Stimulated activated CD8-positive, alpha-beta memory T cell treated with anti-CD3 and anti-CD28 coated beads, Interleukin-2, amount 100 ng/mL, for 1 hour (primary cell): ENCODE measurements around the gene EXD2.
"Not testable (repeated sequence)": the region's sequence is repeated elsewhere in the genome, so short reads cannot be mapped to it uniquely, and the experiment has no call there.

Experiments used
- DNase-seq, 2 donors: peaks; one replicate each; pipeline ENCODE4 v3.0.0-alpha.2; 2020; ENCODE audit warnings: low read depth in 2 of 2

EXD2 gene

DNA sequence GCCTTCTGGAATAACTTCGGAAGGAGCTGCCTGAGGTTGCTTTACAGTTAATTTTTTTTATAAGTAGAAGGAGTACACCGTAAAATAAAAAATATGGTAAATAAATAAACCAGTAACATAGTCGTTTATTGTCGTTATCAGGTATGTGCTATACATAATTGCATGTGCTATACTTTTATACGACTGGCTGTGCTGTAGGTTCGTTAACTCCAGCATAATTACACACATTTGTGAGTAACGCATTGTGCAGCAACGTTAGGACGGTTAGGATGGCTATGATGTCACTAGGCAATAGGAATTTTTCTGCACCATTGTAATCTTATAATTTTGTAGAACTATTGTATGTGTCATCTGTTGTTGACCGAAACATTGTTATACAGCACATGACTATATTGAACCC lies 8.5 kb downstream of the EXD2 start:
- DNase-seq = no peak

DNA sequence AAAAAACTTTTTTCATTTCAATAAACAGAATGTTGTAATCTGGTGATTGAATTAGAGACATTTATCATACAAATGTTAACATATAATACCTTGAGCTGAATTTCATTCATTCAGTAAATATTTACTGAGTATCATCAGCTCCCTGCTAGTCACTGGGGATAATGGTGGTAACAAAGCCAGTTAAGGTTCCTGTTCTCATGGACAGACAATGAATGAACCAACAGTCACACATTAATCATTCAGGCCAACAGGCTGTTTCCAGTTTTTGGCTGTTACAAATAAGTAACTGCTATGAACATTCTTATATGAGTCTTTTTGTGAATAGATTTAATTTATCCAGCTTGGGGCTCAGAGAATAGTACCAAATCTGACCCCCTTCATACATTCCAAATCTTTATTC lies 13.5 kb downstream of the EXD2 start:
- no peak for DNase-seq

GRCh38 chr14:69207435-69208041 lies 16.2 kb downstream of the EXD2 start:
- DNase-seq = no peak

- no peak for DNase-seq
Measured at GRCh38 chr14:69208666-69209065, 17.4 kb downstream of the EXD2 start.

DNA sequence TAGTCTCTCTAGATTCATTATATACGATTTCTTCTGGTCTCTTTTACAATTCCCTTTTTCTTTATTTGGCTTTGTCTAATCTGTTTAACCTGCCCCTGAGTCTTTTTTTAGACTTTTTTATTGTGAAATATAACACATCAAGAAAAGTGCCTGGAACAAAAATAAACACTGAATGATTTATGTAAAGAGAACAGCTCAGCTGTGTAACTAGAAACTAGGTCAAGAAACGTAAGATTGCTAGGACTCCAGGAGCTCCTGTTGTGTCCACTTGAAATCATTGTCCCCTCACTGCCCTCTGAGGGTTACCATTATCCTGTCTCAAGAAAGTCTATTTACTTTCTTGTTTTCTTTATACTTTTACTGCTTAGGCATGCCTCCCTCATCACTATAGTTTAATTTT lies 23.1 kb downstream of the EXD2 start:
- no peak for DNase-seq

DNA sequence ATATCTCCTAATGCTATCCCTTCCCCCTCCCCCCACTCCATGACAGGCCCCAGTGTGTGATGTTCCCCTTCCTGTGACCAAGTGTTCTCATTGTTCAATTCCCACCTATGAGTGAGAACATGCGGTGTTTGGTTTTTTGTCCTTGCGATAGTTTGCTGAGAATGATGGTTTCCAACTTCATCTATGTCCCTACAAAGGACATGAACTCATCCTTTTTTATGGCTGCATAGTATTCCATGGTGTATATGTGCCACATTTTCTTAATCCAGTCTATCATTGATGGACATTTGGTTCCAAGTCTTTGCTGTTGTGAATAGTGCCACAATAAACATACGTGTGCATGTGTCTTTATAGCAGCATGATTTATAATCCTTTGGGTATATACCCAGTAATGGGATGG lies 26.4 kb downstream of the EXD2 start:
- DNase-seq = not testable (repeated sequence)

DNA sequence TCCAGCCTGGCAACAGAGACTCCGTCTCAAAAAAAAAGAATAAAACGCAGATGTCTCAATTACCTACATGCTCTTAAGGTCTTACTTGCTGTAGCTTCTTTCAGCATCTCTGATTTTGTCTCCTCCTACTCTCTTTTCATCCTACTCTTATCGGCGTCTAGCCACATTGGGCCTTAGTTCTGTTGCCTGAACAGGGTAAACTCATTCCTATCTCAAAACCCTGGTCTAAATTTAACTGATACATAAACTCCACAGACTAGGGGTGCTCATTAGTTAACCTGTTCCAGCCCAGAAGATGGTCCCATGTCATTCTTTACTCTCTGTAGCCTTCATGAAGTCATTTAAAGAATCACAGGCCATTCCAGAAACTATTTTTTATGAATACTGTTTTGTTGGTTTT lies 33.6 kb downstream of the EXD2 start:
- DNase-seq = no peak

GRCh38 chr14:69226178-69226577 lies 34.9 kb downstream of the EXD2 start:
- DNase-seq = no peak

DNA sequence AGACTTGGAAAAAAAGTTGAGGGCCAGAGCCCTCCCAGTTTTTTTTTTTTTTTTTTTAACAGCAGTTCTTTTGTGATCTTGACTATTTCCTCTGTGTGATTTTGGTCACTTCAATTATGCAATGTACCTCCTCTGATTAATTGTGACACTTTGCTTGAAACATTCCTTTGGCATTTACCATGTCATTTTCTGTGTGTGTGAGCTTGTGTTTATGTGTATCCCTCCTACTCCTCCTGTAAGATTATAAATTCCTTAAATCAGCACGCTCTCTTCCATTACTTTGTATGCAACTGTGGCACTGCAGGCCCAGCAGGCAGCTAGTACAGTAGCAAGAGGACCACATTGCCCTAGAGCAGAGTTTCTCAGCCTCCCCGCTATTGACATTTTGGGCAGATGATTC lies 35.4 kb downstream of the EXD2 start:
- DNase-seq = no peak

DNA sequence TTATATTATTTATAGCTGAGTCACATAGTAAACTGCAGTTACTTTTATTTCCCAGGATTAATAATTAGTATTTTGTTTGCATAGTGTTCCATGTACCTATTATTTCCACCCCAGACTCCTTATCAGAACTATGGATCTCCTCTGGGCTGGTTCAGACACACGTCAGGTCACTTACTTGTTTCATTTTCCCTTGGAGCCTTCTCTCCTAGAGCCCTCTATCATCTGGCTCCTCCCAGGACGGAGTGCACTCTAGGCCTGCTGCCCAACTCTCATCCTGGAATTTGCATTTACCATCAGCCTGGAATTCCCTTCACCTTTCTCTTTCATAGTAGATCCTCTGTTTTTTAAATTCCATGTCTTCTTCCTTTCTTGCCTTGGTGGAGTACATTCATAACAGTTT lies 40.2 kb downstream of the EXD2 start:
- no peak for DNase-seq

GRCh38 chr14:69232388-69232787 lies 41.1 kb downstream of the EXD2 start:
- DNase-seq = no peak

- DNase-seq = no peak
Measured at GRCh38 chr14:69234106-69234505, 42.8 kb downstream of the EXD2 start.

DNA sequence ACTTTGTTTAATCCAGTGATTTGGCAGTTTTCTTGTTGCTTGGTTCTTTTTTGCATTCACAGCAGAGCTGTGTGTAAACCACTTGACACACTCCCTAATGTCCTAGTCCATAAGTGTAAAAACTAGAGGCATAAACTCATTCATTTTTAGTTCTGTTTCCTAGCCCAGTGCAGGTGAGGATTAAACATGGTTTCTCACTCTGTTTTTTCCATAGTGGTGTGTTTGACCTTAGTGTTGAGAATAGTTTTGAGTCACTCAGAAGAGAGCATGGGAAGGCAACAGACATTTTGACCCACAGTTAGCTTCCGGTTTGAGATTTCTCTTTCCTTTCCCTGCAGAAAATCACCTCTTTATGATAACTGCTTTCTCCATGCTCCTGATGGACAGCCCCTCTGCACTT lies 44.4 kb downstream of the EXD2 start:
- DNase-seq = no peak

GRCh38 chr14:69237142-69237541 lies 45.8 kb downstream of the EXD2 start:
- no peak for DNase-seq

GRCh38 chr14:69237584-69237983 lies 46.3 kb downstream of the EXD2 start:
- no peak for DNase-seq

DNA sequence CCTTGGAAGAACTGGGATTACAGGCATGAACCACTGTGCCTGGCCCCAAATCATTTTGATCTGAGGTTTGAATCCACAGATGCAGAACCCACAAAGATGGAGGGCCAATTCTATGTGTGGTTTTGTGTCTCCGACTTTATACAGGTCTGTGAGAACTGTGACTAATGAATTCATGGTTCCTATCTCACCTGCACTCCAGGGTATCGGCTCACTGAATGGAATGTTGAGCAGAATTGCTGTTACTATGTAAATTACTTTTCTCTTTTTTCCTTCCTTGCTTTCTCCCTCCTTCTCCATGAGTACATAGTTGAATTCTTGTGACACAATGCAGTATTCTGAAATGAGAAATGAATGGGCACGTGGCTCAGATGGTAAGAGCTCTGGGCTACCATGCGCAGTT lies 47.6 kb downstream of the EXD2 start:
- DNase-seq = no peak

DNA sequence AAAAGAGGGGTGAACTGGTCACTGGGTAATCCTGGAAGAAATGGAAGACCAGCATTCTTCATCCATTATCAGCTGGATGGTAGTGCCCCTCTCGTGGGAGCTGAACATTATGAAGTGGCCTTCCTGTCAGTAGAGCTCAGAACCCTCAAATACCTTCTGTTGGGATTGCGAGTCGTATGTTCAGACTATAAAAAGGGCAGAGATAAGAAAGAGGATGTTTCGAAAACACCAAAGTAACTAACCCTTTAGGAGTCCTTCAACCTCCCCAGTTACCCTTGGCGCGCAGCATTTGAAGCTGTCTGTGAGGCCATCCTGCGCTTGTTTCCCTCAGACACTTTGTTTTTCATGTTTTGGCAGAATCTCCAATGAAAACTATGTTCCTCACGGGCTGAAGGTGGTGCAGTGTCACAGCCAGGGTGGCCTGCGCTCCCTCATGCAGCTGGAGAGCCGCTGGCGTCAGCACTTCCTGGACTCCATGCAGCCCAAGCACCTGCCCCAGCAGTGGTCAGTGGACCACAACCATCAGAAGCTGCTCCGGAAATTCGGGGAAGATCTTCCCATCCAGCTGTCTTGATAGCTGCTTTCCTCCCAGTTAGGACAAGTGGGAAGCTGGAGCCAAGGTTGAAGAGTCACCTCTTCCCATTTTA lies 49.4 kb downstream of the EXD2 start:
- no peak for DNase-seq

GRCh38 chr14:69241577-69241976 lies 50.3 kb downstream of the EXD2 start:
- DNase-seq = no peak

DNA sequence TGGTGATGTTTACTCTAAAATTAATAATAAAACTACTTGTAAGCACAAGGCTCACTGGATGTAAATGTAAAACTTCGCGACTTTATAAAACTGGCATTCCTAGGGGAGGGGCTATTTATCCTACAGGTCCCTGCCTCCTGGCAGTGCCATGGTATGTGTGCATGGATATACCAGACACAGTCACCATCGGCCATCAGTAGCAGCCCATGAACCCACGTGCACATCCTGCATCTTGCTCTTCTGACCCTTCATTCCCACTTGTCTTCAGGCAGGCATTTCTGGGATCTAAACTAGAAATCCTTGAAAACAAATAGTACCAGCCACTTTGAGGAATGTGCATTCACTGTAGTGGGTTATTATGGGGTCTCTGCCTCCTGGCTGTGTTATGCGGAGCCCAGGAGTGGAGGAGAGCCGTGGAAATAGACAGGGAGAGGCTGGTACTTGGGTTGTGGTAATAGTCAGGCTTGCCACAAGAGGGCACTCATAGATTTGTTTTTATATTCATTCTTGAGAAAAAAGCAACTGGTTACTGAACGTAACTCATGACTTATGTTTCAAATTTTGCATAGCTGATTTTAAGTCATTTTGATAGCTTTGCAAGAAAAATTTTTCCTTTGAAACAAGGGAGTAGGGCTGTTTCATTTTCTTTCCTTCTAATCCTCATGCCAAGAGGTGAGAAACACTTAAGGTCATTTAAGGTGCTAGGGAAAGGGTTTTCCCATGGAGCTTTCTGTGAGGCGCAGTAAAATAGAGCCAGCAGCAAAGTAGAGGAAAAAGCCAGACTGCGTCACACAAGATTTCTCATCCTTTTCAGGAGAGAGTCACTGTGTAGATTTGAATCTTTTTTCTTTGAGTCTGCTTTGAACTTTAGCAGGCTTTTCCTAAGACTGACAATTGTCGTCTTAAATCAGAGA lies 51.3 kb downstream of the EXD2 start:
- DNase-seq = peak in 1 of 2 donors; percentile 14

DNA sequence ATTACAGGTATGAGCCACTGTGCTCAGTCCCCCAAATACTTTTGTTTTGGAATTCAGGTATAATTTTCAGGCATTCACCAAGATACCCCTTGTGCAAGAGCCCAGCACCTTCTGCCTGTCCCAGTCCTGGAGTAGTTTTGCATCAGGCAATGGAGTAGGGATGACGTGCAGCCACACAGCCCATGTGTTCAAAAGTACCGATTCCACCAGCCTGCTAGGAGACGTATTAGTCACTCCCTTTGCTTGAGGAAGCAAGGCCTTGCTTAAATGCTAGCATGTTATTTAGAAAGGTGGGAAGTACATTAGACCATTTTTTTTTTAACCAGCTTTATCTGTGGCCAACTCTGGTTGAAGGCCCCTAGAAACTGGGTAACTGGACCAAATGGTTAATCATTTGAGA lies 53.6 kb downstream of the EXD2 start:
- no peak for DNase-seq

DNA sequence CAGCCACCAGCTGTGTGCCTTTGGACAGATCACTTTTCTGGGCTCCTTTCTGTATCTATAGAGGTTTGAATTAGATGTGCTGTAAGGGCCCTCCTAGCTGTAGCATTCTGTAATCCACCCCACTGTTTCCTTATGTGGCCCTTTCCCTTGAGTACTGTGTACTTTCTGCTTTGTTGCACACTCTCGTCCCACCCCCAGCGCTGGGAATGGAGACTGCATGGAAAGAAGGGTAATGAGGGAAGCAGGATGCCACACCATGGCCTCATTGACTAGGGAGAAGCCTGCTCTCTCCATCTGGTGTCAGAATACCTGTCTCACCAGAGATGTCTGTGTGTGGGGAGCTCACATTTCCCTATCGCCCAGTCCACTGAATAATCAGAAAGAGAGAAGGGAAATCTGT lies 55.0 kb downstream of the EXD2 start:
- no peak for DNase-seq

- no peak for DNase-seq
Measured at GRCh38 chr14:69247676-69248440, 56.6 kb downstream of the EXD2 start.
